Activated CD4-positive, alpha-beta T cell treated with anti-CD3 and anti-CD28 coated beads for 48 hours (primary cell): ENCODE measurements around the gene JPH4.

Experiments used
- DNase-seq: peaks from one replicate; pipeline ENCODE4 v3.0.0-alpha.2; 2020

JPH4 gene

DNA sequence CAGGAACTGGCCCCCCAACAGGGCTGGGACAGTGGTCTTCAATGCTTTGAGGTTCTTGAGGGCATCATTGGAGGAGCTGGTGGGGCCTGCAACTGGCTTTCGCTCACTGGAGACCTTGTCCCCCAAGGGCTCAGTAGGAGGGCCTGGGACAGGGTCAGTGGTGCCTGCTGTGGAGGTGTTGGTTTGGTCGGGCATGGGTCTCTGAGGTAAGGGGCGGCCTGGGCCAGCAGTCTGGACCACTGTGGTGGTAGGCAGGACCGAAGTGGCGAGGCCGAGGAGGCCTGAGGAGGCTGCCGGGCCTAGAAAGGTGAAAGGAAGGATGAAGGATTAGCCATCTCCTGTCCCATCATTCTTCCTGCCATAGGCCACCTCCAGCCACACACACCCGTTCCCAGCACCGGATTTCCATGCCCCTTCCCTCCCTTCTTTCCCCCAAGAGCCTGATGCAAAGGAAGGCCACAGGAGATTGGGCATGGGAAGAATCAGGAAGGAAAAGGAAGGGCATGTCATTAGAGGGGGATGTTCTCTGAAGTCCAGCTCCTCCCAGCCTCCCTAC, 55.9 kb downstream of the JPH4 start:
- DNase-seq: no peak

DNA sequence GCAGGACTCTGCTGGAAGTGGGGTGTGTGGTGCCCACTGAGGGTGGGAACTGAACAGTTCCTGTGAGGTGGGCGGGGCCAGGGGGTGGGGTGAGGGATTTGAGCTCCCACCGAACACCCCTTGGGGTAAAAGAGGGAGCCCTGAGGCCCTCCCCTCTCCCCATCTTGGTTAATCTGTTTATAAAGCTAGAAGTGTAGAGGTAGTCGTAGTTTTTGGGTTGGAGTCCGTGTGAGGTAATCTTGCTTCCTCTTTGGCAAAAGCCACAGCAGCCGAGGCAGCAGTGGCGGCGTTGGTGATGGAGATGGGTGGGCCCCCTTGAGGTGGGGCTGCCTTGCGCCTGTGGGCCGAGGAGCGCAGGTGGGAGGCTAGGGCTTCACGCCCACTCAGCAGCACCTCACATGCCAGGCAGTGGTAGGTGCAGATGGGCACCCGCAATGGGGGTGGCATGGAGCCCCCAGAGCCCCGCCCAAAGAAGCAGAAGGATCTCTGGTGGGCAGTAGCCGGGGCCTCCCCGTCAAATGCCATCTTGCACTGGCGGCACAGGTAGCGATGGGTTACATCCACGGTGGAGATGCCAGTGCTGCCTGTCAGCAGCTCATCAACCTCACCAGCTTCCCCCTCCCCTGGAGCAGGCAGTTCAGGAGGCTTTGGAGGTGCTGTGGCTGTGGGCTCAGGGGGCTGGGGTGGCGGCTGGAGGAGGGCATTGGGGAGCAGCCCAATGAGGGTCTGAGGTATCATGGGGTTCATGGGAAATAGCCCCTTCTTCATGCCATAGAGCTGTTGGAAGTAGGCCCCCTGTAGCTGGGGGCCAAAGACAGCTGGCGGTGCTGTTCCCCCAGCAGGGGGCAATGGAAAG, 56.6 kb downstream of the JPH4 start:
- no peak for DNase-seq

DNA sequence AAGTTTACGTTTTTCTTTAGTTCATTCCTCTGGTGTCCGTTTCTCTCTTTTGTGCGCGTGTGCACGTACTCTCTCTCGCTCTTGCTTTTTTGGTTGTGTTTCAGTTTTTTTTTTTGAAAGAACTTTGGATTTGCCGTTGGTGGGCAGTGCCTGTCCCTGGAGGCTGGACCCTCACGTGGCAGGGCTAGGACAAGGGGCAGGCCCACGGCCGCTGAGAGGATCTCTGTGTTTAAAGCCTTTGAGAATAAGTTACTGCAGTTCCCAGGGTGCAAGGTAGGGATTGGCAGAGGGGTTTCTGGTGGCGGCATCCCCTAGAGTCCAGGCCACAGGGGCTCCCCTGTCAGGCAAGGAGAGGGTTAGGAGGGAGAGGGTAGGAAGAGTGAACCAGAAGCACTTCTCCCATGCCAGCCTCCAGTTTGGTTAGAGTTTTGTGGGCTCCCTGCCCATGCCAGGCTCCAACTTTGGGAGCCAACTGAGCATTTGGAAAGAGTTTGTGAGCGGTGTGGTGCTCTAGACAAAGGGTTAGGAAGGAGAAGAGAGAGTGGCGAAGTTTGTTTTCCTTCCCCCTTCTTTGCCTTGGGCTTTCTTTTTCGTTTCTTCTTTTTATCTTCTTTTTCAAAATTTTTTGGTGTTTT, 57.6 kb downstream of the JPH4 start:
- DNase-seq: no peak

DNA sequence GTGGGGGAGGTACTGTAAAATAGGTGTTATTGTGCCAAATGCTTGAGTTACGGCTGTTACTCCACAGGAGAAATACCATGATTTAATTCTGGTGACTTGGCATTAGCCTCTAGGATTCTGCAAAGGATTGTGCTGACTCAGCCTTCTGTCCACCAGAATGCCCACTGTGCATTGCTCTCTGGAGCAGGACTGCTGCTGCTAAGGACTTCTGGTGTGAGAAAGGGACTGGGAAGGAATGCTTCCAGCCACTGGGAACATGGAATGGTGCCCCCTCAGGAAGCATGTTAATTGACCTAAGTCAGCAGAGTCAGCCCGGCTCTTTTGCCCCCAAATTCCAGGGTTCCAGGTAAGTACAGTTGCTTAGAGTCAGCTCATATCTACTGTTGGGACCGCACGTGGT, 59.9 kb downstream of the JPH4 start:
- DNase-seq: no peak
